Stomach smooth muscle (tissue), 2 donors: ENCODE measurements around the gene KSR2.

Experiments used
- H3K27ac ChIP-seq: one replicate; pipeline ENCODE4 v1.7.0; 2013; ENCODE audit warnings: mild to moderate bottlenecking, low read length, inconsistent platforms
- H3K27me3 ChIP-seq, 2 donors: one replicate each; pipeline ENCODE4 v1.7.0; 2013; ENCODE audit warnings: low read length in 2 of 2; ENCODE audit not compliant: insufficient read depth in 2 of 2, control insufficient read depth in 1 of 2
- H3K36me3 ChIP-seq, 2 donors: one replicate each; pipeline ENCODE4 v1.7.0; 2013; ENCODE audit warnings: low read length in 2 of 2; ENCODE audit not compliant: control insufficient read depth in 2 of 2, insufficient read depth in 2 of 2
- H3K4me1 ChIP-seq: one replicate; pipeline ENCODE4 v1.7.0; 2013; ENCODE audit warnings: low read length; ENCODE audit not compliant: control insufficient read depth, insufficient read depth
- H3K4me3 ChIP-seq, 2 donors: one replicate each; pipeline ENCODE4 v1.7.0; 2013; ENCODE audit warnings: low read length in 2 of 2
- H3K9ac ChIP-seq, 2 donors: one replicate each; pipeline ENCODE4 v1.7.0; 2013; ENCODE audit warnings: low read length in 2 of 2, mild to moderate bottlenecking in 1 of 2
- H3K9me3 ChIP-seq, 2 donors: one replicate each; pipeline ENCODE4 v1.7.0; 2013; ENCODE audit warnings: low read length in 2 of 2; ENCODE audit not compliant: control insufficient read depth in 2 of 2
- donor health status: healthy.
- donor health status: Pancreatic carcinoma.

The KSR2 gene

GRCh38 chr12:117403586-117404139 is 565.1 kb downstream of the KSR2 start:
- H3K27me3 ChIP-seq, result peaks cover 0 to 7% of the 10 kb centered on the region in 2 donors
- no peak overlapping the region for H3K9ac ChIP-seq
- no peaks in the 10 kb centered on the region for H3K36me3 ChIP-seq
- H3K27ac ChIP-seq, result no peak overlapping the region
- no peak overlapping the region for H3K4me3 ChIP-seq
- peaks cover 4% of the 10 kb centered on the region for H3K4me1 ChIP-seq
- H3K9me3 ChIP-seq, result peaks cover 4 to 10% of the 10 kb centered on the region in 2 donors
